HEK293 (cell line): ENCODE measurements around the gene RFLNA.

Experiments
- ZBTB21 ChIP-seq: fragments of 450-650 bp; formaldehyde crosslinking; IDR thresholded peaks from 2 replicates; pipeline ENCODE4 v1.5.1; 2017; ENCODE audit warnings: missing biosample characterization, missing genetic modification characterization
- ZNF24 ChIP-seq: fragments of 450-650 bp; formaldehyde crosslinking; IDR thresholded peaks from 2 replicates; pipeline ENCODE4 v1.5.1; 2016; ENCODE audit warnings: missing biosample characterization, missing genetic modification characterization
- TF ChIP-seq, protein P1 (sequence below): fragments of 450-650 bp; formaldehyde crosslinking; IDR thresholded peaks from 2 replicates; pipeline ENCODE4 v1.5.1; 2017; ENCODE audit warnings: missing biosample characterization, missing genetic modification characterization
- TF ChIP-seq, protein P2 (sequence below): fragments of 450-650 bp; formaldehyde crosslinking; IDR thresholded peaks from 2 replicates; pipeline ENCODE4 v1.5.1; 2016; ENCODE audit warnings: missing biosample characterization, missing genetic modification characterization
- TF ChIP-seq, protein P3 (sequence below): fragments of 450-650 bp; formaldehyde crosslinking; IDR thresholded peaks from 2 replicates; pipeline ENCODE4 v1.5.1; 2016; ENCODE audit warnings: missing biosample characterization, missing genetic modification characterization, low read depth

DNA sequence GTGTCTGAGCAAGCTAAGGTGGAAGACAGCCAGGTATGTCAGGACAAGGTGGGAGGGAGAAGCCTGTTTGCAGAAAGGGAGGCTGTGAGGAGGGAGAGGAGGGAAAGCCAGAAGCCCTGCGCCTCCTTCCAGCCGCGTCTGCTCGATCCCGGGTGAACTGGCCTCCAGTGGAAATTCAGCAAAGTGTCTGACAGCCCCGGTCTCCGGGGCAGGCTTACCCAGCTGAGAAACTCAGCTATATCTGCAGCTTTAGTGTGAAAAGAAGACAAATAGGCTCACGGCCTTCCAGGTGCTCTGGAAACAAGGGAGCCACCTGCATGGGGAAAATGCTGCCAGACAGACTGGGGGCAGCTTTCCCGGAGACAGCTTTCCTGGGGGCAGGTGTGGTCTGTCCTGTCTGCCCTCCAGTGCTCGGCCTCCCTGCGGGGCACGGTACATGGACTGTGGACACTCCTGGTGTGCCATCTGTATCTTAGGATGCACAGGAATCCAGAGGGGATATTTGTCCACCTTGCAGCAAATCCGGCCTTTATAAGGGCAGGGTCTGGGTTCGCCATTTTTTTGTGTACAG, 6.3 kb downstream of the RFLNA start:
- TF ChIP-seq, protein P1, sequence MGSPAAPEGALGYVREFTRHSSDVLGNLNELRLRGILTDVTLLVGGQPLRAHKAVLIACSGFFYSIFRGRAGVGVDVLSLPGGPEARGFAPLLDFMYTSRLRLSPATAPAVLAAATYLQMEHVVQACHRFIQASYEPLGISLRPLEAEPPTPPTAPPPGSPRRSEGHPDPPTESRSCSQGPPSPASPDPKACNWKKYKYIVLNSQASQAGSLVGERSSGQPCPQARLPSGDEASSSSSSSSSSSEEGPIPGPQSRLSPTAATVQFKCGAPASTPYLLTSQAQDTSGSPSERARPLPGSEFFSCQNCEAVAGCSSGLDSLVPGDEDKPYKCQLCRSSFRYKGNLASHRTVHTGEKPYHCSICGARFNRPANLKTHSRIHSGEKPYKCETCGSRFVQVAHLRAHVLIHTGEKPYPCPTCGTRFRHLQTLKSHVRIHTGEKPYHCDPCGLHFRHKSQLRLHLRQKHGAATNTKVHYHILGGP (tag by site-specific recombination), result no peak
- TF ChIP-seq, protein P2, sequence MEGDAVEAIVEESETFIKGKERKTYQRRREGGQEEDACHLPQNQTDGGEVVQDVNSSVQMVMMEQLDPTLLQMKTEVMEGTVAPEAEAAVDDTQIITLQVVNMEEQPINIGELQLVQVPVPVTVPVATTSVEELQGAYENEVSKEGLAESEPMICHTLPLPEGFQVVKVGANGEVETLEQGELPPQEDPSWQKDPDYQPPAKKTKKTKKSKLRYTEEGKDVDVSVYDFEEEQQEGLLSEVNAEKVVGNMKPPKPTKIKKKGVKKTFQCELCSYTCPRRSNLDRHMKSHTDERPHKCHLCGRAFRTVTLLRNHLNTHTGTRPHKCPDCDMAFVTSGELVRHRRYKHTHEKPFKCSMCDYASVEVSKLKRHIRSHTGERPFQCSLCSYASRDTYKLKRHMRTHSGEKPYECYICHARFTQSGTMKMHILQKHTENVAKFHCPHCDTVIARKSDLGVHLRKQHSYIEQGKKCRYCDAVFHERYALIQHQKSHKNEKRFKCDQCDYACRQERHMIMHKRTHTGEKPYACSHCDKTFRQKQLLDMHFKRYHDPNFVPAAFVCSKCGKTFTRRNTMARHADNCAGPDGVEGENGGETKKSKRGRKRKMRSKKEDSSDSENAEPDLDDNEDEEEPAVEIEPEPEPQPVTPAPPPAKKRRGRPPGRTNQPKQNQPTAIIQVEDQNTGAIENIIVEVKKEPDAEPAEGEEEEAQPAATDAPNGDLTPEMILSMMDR (tag by site-specific recombination), result no peak
- no peak for TF ChIP-seq ZBTB21 (tag by site-specific recombination)
- no peak for TF ChIP-seq ZNF24
- TF ChIP-seq, protein P3, sequence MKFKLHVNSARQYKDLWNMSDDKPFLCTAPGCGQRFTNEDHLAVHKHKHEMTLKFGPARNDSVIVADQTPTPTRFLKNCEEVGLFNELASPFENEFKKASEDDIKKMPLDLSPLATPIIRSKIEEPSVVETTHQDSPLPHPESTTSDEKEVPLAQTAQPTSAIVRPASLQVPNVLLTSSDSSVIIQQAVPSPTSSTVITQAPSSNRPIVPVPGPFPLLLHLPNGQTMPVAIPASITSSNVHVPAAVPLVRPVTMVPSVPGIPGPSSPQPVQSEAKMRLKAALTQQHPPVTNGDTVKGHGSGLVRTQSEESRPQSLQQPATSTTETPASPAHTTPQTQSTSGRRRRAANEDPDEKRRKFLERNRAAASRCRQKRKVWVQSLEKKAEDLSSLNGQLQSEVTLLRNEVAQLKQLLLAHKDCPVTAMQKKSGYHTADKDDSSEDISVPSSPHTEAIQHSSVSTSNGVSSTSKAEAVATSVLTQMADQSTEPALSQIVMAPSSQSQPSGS (tag by site-specific recombination), result no peak
